Iris pigment epithelial cell (primary cell): ENCODE results near the gene QKI.
"Not testable (repeated sequence)": the region's sequence is repeated elsewhere in the genome, so short reads cannot be mapped to it uniquely, and the experiment has no call there.

Source experiments
- DNase-seq: peaks from one replicate; pipeline ENCODE4 v3.0.0-alpha.2; 2011; ENCODE audit warnings: low read depth

The QKI gene

GRCh38 chr6:163579880-163580295, 165.4 kb downstream of the QKI start:
- DNase-seq, result peak; percentile 19

- DNase-seq, result no peak
Measured at GRCh38 chr6:163580311-163581030, 166.0 kb downstream of the QKI start.

GRCh38 chr6:163583558-163583957, 169.0 kb downstream of the QKI start:
- DNase-seq, result no peak

- peak; percentile 96 for DNase-seq
Measured at GRCh38 chr6:163585932-163586437, 171.5 kb downstream of the QKI start.

- DNase-seq, result peak; percentile 27
Measured at GRCh38 chr6:163586888-163587287, 172.4 kb downstream of the QKI start.

- peak; percentile 68 for DNase-seq
Measured at GRCh38 chr6:163588220-163588919, 173.9 kb downstream of the QKI start.

GRCh38 chr6:163589387-163589786, 174.9 kb downstream of the QKI start:
- no peak for DNase-seq

GRCh38 chr6:163590132-163590531, 175.6 kb downstream of the QKI start:
- DNase-seq, result not testable (repeated sequence)

GRCh38 chr6:163592872-163593271, 178.4 kb downstream of the QKI start:
- DNase-seq, result no peak

- DNase-seq, result no peak
Measured at GRCh38 chr6:163596174-163596573, 181.7 kb downstream of the QKI start.

GRCh38 chr6:163599136-163599535, 184.6 kb downstream of the QKI start:
- DNase-seq, result no peak

- DNase-seq, result no peak
Measured at GRCh38 chr6:163599684-163600083, 185.2 kb downstream of the QKI start.

- no peak for DNase-seq
Measured at GRCh38 chr6:163600331-163600730, 185.8 kb downstream of the QKI start.

- no peak for DNase-seq
Measured at GRCh38 chr6:163600781-163601180, 186.3 kb downstream of the QKI start.

- DNase-seq, result no peak
Measured at GRCh38 chr6:163602851-163603250, 188.3 kb downstream of the QKI start.

GRCh38 chr6:163603395-163603794, 188.9 kb downstream of the QKI start:
- no peak for DNase-seq

GRCh38 chr6:163605385-163606097, 191.0 kb downstream of the QKI start:
- DNase-seq, result no peak

GRCh38 chr6:163607792-163608191, 193.3 kb downstream of the QKI start:
- no peak for DNase-seq

- DNase-seq, result no peak
Measured at GRCh38 chr6:163608204-163608644, 193.7 kb downstream of the QKI start.

- no peak for DNase-seq
Measured at GRCh38 chr6:163612200-163612599, 197.7 kb downstream of the QKI start.

GRCh38 chr6:163613025-163613424, 198.5 kb downstream of the QKI start:
- DNase-seq, result no peak

- no peak for DNase-seq
Measured at GRCh38 chr6:163613668-163614067, 199.2 kb downstream of the QKI start.

- DNase-seq, result no peak
Measured at GRCh38 chr6:163616452-163616851, 201.9 kb downstream of the QKI start.
